Measurements from ENCODE around the gene NGB.

DNA sequence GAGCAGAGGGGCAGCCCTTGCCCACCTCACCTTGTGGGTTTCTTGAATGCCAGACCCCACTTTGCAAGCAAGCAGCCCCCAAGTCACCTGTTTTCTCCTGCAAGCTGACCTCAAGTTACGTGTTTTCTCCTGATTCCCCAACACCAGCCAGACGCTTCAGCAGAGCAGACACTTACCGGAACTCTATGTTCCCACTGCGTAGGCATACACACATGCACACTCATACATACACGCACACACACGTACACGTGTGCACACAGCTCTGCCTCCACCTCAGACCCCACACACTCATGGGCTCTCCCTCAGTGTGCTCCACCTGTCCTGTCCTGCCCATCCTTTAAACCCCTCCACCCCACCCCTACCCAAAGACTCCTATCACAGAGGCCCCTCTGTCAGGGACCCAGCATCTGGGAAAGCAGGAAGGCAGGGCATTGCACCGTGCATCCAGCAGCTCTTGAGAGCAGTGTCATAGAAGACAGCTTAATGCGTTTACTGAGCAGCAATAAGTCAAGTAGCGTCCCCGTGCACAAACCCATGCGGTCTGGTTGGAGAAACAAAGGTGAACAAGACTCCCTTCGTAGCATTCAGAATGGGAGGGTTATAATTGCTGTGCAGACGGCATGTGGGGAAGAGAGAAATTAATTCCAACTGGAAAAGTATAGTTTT is 45.0 kb downstream of the NGB start:
- TF ChIP-seq, protein P1, sequence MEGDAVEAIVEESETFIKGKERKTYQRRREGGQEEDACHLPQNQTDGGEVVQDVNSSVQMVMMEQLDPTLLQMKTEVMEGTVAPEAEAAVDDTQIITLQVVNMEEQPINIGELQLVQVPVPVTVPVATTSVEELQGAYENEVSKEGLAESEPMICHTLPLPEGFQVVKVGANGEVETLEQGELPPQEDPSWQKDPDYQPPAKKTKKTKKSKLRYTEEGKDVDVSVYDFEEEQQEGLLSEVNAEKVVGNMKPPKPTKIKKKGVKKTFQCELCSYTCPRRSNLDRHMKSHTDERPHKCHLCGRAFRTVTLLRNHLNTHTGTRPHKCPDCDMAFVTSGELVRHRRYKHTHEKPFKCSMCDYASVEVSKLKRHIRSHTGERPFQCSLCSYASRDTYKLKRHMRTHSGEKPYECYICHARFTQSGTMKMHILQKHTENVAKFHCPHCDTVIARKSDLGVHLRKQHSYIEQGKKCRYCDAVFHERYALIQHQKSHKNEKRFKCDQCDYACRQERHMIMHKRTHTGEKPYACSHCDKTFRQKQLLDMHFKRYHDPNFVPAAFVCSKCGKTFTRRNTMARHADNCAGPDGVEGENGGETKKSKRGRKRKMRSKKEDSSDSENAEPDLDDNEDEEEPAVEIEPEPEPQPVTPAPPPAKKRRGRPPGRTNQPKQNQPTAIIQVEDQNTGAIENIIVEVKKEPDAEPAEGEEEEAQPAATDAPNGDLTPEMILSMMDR (IDR thresholded peaks at IDR 0.05), result no peak
- no peak for TF ChIP-seq POLR2A (IDR thresholded peaks at IDR 0.05)
